GM20431 (cell line): Measurements from ENCODE around the gene FOXO6.
"Not testable (repeated sequence)": the region's sequence is repeated elsewhere in the genome, so short reads cannot be mapped to it uniquely, and the experiment has no call there.

ENCODE experiments used
- in situ Hi-C: fragments of 300-500 bp; cut with MseI, MboI; formaldehyde crosslinking; loops from one replicate; pipeline ENCODE4 v1.15.0; 2020; ENCODE audit warnings: low sequenced_read_pairs; ENCODE audit not compliant: unreplicated experiment

Gene FOXO6

DNA sequence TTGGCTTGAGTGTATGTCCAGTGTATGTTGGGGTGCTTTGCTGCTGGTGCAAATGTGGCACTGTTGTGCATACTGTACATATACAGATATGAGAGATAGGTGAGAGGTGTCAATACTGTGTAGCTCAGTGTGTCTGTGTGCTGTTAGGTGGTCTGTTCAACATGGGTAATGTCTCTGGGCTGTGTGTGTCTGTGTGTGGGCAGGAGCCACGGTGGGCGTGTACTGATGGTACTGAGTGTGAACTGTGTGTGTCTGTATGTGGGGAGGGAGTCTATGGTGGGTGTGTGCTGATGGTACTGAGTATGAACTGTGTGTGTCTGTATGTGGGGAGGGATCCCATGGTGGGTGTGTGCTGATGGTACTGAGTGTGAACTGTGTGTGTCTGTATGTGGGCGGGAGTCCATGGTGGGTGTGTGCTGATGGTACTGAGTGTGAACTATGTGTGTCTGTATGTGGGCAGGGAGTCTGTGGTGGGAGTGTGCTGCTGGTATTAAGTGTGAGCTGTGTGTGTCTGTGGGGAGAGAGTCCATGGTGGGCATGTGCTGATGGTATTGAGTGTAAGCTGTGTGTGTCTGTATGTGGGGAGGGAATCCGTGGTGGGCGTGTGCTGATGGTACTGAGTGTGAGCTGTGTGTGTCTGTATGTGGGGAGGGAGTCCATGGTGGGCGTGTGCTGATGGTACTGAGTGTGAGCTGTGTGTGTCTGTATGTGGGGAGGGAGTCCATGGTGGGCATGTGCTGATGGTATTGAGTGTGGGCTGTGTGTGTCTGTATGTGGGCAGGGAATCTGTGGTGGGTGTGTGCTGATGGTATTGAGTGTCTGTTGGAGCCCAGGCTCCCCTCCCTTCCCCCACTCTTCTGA lies 32.2 kb upstream of the FOXO6 start:
- in situ Hi-C loops, result no loop called here

DNA sequence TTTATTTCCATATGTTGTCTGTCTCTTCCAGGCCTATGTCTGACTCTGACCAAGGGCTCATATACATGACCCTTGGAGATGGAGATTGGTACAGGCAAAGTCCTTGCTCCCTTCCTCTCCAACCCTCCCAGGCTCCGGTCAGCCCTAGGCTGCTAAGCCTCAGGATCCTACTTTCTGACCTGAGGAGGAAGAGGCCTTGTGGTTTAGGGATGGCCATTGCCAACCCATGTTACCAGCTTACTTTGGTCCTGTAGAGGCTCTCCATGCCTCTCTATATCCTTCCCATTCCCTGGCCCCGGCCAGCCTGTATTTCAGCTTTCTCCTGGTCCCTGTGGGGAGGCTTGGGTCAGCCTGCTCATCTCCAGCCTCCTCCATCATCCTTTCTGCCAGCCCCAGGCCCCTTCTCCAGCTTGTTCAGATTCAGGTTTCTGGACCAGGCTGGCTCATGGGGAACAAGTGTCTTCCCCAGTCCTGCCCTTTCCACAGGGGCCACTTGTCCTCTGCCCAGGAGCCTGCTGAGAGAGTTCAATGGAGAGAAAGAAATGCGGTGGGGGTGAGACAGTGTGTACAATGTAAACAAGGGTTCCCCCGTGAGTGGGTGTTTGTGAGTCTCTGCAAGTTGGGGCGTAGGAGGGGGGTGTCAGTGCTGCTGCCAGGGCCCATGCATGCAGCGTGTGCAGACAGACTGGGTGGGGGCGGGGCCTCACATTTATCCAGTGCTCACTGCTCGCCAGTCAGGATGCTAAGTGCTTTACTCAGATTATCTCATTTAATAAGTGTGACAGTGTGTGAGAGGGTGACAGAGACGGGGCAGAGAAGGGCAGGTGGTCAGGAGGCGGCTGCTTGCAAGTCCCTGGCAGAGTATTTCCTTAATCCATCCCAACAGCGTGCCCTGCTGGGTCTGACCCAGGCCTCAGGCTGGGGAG lies 31.3 kb upstream of the FOXO6 start:
- in situ Hi-C loops, result no loop called here

DNA sequence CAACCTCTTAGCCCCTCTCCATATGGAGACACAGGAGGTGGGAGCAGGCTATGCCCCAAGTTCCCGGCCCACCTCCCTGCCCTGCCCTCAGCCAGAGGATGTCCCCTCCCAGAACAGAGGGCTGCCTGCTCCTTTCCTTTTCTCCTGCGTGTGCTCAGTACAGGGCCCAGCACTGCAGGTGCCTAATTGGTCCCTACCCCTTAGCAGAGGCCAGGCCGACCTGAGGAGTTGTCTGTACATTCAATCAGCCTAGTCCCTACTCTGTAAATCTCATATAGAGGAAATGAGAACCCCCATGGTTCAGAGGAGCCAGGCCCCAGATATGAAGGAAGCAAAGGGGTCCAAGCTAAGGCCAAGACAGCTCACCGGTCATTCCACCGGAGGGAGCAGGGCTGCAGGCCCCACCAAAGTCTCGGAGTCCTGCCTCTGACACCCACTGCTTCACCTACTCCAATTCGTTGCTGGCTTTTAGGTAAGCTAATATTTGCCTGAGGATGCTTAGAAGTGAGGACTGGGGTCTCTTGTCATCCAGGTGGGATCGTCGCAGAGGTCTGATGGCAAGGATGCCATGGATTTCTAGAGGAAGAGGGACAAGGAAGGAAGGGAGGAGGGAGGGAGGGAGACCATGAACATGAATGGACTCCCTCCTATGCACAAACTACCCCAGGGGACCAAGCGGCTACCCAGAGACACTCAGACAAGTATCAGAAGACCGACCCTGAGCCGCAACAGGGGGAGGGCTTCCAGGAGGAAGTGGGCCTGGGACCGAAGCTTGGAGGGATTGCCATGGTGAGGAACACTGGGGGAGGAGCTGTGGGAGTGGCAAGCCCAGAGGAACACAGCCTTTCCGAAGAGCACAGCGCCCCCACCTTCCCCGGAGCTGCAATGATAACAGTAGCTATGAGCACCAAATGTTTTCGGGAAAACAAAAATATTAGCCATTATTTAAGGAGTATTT lies 30.4 kb upstream of the FOXO6 start:
- in situ Hi-C loops, result no loop called here

DNA sequence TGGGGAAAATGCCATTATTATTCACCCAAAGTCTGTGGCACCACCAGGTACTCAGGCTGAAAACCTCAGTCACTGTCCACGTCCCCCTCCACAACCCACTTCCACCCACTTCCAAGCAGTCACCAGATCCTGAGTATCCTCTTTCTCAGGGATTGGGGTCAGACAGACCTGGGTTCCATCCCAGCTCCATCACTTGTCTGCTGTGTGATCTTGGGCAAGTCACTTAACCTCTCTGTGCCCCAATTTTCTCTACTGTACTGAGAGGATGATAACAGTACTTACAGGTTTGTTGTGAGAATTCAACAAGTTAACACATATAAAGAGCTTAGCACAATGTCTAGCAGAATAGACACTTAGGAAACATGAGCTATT lies 29.7 kb upstream of the FOXO6 start:
- in situ Hi-C loops, result no loop called here

- in situ Hi-C loops, result not testable (repeated sequence)
These were observed 29.1 kb upstream of the FOXO6 start for GRCh38 chr1:41332161-41332560.

- in situ Hi-C loops, result no loop called here
These were observed 28.0 kb upstream of the FOXO6 start for GRCh38 chr1:41333146-41333784.

DNA sequence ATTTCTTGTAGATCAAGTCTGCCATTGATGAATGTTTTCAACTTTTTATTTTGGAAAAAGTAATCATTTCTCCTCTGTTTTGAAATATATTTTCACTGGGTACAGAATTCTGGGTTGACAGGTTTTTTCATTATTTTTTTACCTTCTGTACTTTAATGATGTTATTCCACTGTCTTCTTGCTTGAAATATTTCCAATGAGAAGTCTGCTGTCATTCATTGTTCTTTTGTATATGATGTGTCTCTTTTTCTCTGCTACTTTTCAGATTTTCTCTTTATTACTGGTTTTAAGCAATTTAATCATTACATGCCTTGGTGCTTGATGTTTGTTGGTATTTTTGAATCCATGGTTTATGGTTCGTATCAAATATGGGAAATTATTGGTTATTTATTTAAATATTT lies 22.4 kb upstream of the FOXO6 start:
- in situ Hi-C loops, result no loop called here

GRCh38 chr1:41340655-41341364 lies 20.4 kb upstream of the FOXO6 start:
- in situ Hi-C loops, result no loop called here

DNA sequence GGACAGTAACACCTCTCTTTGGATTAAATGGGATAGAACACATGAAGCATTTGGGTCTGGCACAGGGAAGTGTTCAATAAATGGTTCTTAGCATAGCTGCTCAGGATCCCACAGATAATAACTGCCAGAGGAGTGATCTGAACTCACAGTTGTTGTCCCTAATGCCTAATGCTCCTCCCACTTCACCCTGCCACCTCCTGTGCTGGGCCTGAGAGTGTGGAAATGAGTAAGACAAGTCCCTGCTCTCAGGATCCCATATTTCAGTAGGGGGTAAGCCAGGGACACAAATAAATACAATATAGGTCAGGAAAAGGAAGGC lies 19.9 kb upstream of the FOXO6 start:
- in situ Hi-C loops, result no loop called here

DNA sequence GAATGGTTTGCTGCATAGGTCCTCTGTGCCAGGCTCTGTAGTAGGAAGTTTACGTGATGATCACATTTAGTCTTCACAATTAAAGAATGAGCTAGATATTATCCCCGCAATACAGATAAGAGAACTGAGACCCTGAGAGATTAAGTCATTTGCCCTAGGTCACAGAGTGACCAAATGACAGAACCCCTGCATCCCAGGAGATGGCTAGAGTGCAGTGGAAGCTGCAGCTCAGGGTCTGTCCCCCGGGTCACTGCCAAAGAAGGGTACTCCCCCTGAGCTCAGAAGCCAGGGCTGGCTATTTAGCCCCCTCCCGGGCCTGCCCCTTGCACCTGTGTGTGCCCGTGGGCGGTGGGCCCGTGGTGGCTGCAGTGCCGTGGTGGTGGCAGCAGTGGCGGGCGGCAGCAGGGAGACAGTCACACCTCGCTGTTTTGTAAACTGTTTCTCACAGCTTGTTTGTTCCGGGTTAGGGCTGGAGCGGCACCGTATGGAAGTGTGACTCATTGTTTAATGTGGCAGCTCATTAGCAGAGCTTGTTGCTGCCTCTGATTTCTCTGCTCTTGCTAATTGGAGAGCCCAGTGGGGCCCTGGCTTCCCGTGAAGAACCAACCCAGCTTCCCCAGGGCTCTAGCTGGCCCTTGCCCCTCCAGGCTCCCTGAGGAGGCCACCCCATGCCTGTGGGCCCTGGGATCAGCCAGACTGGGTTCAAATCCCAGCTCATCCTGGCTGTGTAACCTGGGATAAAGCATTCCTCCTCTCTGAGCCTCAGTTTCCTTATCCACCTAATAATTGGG lies 19.3 kb upstream of the FOXO6 start:
- in situ Hi-C loops, result no loop called here

GRCh38 chr1:41342774-41343355 lies 18.4 kb upstream of the FOXO6 start:
- in situ Hi-C loops, result no loop called here

DNA sequence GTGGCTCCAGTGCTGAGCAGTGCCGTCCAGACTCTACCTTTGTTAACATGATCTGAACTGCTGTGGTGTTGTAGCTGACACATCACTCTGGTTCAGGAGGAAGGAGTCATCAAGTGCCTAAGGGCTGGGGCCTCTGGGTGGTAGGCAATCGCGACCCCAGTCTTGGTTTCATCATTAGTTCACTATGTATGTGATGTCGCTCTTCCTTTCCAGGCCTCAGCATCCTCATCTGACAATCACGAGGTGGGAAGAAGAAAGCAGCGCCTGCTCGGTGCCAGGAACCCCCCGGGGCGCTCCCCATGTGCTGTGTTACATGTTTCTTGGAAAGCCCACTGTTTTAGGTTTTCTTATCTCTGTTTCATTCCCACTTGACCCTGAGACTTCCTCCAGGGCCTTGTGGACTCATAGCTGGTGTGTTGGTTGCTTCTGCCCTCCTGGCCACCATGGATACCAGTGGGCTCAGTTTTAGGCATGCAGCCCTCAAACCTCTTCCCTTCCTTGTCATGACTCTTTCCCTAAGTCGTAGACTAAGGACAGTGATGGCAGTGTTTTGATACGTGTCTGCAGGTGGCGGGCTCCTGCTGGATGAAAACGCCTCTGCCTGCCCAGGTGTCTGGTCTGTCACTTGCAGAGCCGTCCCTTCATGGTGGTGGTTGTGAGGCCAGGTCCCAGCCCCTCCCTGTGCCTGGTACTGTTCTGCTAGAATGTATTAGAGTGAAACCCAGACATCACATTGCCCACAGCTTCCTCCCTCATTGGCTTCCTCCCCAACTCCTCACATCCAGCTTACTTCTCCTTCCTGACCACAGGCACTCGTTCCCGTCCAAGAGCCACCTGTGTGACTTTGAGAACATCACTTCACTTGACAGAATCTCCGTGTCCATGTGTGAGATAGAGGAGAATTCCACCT lies 17.2 kb upstream of the FOXO6 start:
- in situ Hi-C loops, result no loop called here

DNA sequence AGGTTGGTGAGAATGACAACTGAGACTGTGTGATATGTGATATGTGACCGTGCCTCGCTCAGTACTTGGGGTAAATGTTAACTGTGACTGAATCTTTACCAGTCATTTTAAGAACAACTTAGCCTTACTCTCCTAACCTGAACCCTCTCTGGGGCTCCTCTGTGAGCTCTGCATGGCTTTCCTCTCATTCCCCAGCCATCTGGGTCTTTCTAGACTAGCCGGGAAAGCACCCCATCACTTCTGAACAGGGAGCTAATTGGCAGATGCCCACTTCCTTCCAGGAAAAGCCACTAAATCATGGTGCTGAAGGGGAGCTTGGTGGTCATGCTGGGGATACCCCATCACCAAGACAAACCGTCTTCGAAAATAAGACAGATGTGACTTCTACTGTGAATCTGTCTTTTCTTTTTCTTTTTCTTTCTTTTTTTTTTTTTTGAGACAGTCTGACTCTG lies 16.5 kb upstream of the FOXO6 start:
- in situ Hi-C loops, result no loop called here

GRCh38 chr1:41345434-41346075 lies 15.7 kb upstream of the FOXO6 start:
- in situ Hi-C loops, result no loop called here

DNA sequence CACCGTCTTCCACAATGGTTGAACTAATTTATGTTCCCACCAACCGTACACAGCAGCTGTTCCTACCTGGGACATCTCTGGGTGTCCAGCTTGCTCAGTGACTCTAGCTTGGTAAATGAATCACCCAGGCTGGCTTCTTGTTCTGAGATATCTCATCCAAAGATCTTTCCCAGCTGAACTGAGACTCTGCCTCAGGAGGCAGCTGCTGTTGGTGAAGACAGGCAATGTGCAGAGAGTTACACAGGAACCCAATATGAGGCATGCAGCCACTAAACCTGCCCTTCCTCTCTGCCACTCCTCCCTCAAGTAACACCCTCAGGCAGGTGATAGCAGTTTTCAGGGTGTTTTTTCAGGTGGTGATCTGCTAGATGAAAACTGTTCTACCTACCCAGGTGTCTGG lies 14.0 kb upstream of the FOXO6 start:
- in situ Hi-C loops, result no loop called here

- in situ Hi-C loops, result no loop called here
These were observed 12.8 kb upstream of the FOXO6 start for GRCh38 chr1:41348394-41348793.
